HG03469 (cell line): Measurements from ENCODE around the gene GPX4.
A peak's percentile ranks its signal among the peaks of the same experiment; 100 is the strongest.
"Not testable (repeated sequence)": the region's sequence is repeated elsewhere in the genome, so short reads cannot be mapped to it uniquely, and the experiment has no call there.

Experiments used
- ATAC-seq: cut with Tn5 transposase; IDR thresholded peaks from one replicate; pipeline ENCODE4 v1.9.1; 2021; ENCODE audit warnings: mild to moderate bottlenecking, moderate library complexity, moderate number of reproducible peaks; ENCODE audit not compliant: unreplicated experiment

Gene GPX4

GRCh38 chr19:1129084-1129483, 25.3 kb downstream of the GPX4 start:
- ATAC-seq, result not testable (repeated sequence)

GRCh38 chr19:1129535-1129934, 25.7 kb downstream of the GPX4 start:
- no peak for ATAC-seq

GRCh38 chr19:1130771-1131717, 27.2 kb downstream of the GPX4 start:
- ATAC-seq, result no peak

- no peak for ATAC-seq
Measured at GRCh38 chr19:1131718-1132551, 28.1 kb downstream of the GPX4 start.

GRCh38 chr19:1132552-1133383, 29.0 kb downstream of the GPX4 start:
- no peak for ATAC-seq

GRCh38 chr19:1133471-1133929, 29.7 kb downstream of the GPX4 start:
- peak; percentile 30 for ATAC-seq

- ATAC-seq, result no peak
Measured at GRCh38 chr19:1134431-1134830, 30.6 kb downstream of the GPX4 start.

GRCh38 chr19:1135454-1135853, 31.7 kb downstream of the GPX4 start:
- ATAC-seq, result no peak

- ATAC-seq, result no peak
Measured at GRCh38 chr19:1136201-1136600, 32.4 kb downstream of the GPX4 start.

GRCh38 chr19:1136621-1137317, 33.0 kb downstream of the GPX4 start:
- no peak for ATAC-seq

GRCh38 chr19:1138121-1138520, 34.3 kb downstream of the GPX4 start:
- no peak for ATAC-seq

GRCh38 chr19:1139126-1139525, 35.3 kb downstream of the GPX4 start:
- ATAC-seq, result no peak

- ATAC-seq, result no peak
Measured at GRCh38 chr19:1140272-1141027, 36.7 kb downstream of the GPX4 start.

GRCh38 chr19:1141944-1142343, 38.1 kb downstream of the GPX4 start:
- ATAC-seq, result no peak

- ATAC-seq, result no peak
Measured at GRCh38 chr19:1143828-1144399, 40.1 kb downstream of the GPX4 start.

GRCh38 chr19:1144741-1145140, 40.9 kb downstream of the GPX4 start:
- no peak for ATAC-seq

GRCh38 chr19:1145635-1146411, 42.0 kb downstream of the GPX4 start:
- ATAC-seq, result no peak

- ATAC-seq, result no peak
Measured at GRCh38 chr19:1146412-1146699, 42.6 kb downstream of the GPX4 start.
